Activated CD4-positive, alpha-beta T cell treated with anti-CD3 and anti-CD28 coated beads for 1 hour (primary cell): ENCODE data around the gene KRTAP5-5.
"Not testable (repeated sequence)": the region's sequence is repeated elsewhere in the genome, so short reads cannot be mapped to it uniquely, and the experiment has no call there.

Experiments
- DNase-seq: peaks from one replicate; pipeline ENCODE4 v3.0.0-alpha.2; 2020

Gene KRTAP5-5

DNA sequence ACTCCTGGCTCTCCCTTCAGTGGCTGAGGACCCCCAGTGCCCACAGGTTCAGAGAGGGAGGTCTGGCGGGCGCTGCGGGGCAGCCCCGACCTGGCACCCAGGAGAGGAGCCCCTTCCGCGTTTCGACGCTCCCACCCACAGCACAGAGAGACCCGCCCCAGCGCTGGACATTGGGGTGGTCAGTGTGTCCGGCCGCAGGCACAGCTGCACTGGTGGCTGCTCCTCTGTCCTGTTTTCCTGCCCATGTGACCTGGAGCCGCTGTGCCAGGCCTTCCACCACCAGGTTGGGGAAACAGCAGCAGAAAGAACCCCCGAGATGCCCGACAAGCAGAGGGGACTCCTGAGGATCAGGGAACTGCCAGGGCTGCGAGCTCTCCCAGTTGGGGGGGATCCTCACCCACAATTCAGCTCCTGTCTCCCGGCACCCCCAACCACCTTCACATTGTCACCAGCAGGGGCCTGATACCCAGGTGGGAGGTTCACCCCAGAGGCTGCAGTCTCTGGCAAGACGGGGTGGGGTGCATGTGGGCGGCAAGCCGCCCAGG, 13.6 kb downstream of the KRTAP5-5 start:
- DNase-seq = no peak

- DNase-seq = no peak
Measured at GRCh38 chr11:1644601-1645356, 15.2 kb downstream of the KRTAP5-5 start.

GRCh38 chr11:1645357-1645821, 15.8 kb downstream of the KRTAP5-5 start:
- no peak for DNase-seq

DNA sequence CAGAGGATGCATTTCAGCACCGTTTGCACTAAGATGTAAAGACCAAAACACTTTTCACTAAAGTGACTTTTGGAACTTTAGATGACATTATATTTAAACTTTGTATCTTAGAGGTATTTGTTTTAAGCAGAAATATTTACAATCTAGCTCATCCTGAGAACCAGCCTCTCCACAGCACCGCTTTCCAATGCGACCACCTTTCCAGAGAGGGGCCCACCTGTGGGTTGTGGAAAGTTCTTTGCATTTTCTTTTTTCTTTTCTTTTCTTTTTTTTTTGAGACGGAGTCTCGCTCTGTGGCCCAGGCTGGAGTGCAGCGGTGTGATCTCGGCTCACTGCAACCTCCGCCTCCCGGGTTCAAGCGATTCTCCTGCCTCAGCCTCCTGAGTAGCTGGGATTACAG, 17.0 kb downstream of the KRTAP5-5 start:
- not testable (repeated sequence) for DNase-seq

DNA sequence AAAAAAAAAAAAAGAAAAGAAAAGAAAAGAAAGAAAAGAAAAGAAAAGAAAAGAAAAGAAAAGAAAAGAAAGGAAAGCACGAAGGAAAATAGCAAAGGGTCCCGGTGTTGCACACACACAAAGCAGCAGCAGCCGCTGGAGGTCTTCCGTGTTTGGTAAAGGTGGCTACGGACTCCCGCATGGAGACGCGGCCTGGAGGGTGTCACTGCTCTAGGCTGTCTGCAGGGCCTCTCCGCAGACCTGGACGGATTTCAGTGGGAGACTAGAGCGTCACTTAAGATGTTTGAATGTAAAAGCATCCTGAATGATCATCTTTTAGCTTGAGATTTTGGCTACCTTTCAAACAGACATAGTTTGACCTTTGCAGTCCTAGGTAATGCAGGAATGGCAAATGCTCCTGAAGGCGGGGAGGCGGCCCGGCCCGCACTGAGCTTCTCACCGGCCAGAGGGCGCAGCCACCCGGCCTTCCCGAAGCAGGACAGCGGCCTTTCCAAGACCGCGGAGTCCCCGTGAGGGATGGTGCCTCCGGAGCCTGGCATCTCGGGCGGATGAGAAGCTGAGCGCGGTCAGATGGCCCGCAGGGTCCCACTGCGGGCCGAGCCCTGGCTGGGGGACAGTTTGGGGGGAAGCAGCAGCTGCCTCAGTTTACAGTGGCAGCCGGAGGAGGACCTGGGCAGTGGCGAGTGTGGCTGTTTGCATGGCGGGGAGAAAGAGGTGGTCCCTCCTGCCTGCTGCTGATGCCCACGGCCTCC, 18.5 kb downstream of the KRTAP5-5 start:
- DNase-seq = no peak

GRCh38 chr11:1648653-1649420, 19.3 kb downstream of the KRTAP5-5 start:
- no peak for DNase-seq

DNA sequence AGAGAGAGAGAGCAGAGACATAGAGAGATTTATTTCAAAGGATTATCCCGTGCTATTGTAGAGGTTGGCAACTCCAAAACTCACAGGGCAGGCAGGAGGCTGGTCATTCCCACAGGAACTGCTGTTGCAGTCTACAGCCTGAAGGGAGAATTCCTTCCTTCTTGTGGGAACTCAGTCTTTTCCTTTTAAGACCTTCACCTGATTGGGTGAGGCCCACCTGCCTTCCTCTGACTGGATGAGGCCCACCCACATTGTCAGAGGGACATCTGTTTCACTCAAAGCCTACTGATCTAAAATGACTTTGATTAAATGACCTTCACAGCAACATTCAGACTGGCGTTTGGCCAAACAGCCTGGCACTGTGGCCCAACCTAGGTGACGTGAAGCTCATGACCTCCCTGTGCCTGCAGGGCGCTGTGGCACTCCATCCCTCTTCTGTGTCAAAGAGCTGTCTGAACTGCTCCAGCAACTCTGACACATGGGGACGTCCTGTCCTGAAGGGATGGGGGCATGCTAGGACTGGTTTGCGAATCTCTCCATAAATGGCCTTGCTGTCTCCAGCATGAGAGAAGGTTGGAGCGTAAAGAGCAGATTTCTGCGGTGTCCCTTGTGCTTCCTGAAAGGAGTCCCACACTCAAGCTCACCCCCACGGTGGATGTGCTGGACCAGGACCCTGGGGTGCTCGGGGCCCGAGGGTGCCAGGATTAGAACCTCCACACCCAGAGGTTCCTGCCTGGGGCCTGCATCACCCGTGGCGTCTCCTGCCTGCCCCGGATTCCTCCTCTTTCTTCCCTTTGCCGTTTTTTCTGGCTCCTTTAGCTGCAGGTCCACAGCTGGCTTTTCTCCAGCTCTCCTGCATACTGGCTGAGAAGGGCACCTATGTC, 20.7 kb downstream of the KRTAP5-5 start:
- no peak for DNase-seq

- no peak for DNase-seq
Measured at GRCh38 chr11:1650918-1651262, 21.3 kb downstream of the KRTAP5-5 start.

DNA sequence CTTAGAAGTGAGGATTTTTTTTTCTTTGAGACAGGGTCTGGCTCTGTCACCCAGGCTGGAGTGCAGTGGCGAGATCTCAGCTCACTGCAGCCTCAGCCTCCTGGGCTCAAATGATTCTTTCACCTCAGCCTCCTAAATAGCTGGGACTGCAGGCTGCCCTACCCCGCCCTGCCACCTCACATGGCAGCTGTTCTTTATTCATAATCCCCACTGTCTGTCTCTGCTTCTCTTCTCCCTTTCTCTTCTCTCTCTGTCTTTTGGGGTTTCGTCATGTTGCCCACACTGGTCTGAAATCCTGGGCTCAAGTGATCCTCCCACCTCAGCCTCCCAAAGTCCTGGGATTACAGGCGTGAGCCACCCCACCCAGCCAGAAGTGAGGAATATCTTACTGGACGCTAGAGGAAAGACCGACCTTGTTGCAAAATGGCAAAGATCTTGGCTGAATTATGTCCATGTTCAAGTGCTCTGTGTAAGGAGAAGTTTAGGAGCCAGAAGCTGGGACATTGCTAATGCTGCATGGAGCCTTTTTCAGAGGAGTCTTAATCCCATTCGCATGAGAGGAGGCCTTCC, 21.9 kb downstream of the KRTAP5-5 start:
- no peak for DNase-seq

DNA sequence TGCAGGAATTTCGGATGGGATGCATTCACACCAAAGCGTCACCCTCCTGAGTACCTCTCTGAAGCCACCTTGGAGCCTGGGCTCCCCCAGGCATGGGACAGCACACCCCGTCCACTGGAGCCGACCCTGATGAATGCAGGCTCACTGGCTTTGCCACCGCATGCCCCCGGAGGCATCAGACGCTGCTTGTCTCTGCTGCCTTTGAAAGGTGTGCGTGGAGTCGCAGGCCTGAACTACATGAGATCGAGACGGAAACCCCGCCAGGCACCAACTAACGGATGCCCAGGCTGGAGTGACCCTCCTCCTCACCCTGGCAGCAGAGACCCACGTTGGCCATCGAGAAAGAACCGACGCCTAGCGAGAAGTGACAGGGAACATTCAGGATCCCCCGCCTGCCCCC, 22.5 kb downstream of the KRTAP5-5 start:
- no peak for DNase-seq

- no peak for DNase-seq
Measured at GRCh38 chr11:1652442-1652770, 22.8 kb downstream of the KRTAP5-5 start.

DNA sequence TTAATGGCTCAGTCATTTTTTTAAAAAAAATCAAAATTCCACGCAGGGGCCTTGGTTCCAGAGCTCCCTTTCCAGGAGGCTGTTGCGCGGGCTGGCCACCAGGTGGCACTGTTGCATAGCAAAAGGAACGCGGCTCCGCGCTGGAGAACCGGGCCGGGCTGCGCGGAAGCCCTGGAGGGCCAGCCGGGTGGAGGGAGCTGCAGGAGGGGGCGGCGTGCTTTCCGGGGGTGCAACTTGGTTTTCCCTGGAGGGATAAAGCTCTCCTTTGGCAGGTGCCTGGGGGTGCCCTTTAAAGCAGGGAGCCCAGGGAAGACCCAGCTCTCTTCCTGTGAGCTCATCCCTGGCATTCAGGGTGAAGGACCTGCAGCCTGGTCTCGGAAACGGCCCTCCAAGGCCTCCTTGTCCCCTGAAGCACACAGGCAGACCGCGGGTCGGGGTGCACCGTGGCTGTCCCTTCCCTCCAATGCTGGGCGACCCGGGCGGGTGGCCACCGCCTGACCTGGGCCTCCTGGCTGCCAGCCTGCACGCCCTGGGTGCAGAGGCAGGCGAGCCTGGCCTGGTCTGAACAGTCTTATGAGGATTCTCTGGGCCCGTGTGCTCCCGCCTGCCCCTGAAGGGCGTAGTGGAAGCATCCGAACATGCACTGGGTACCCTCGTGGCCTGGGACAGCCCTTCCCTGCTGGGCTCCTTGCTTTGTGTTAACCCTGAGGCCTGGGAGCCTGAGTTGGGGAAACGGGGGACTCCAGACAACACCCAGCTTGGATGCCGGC, 23.4 kb downstream of the KRTAP5-5 start:
- peak; percentile 68 for DNase-seq

GRCh38 chr11:1653541-1654387, 24.2 kb downstream of the KRTAP5-5 start:
- DNase-seq = no peak

DNA sequence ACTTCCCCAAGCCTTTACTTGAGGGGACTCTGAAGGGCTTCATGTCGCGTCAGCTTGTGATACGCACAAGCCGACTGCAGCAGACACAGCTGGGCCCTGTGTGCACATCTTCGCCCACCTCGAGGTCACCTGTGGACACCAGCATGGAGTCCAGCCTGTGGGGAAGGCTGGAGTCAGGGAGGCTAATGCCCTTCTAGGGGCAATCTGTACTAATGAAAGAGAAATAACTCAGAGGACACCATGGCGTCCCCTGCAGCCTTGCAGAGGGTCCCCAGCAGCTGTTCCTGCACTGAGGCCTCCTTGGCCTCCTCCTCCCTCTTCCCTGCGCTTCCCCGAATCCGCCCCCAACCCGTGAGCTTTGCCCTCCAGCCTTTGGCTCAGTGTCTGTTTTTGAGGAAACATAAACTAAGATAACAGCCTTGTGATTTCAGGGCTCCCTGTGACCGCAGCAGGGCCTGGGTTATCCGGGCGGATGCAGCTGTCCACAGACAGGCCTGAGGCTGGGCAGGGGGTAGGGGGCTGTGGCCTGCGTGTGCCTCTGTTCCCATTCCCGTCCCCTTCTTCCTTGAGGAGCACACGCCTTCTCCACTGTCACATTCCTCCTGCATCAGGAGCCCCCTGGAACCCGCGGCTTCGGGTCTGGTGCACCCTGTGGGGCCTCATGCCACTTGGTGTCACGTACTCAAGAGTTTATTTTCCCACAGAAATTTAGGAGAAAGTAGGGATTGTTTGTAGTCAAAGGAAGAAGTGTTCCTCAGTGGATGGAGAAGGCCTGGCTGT, 25.0 kb downstream of the KRTAP5-5 start:
- DNase-seq = no peak

DNA sequence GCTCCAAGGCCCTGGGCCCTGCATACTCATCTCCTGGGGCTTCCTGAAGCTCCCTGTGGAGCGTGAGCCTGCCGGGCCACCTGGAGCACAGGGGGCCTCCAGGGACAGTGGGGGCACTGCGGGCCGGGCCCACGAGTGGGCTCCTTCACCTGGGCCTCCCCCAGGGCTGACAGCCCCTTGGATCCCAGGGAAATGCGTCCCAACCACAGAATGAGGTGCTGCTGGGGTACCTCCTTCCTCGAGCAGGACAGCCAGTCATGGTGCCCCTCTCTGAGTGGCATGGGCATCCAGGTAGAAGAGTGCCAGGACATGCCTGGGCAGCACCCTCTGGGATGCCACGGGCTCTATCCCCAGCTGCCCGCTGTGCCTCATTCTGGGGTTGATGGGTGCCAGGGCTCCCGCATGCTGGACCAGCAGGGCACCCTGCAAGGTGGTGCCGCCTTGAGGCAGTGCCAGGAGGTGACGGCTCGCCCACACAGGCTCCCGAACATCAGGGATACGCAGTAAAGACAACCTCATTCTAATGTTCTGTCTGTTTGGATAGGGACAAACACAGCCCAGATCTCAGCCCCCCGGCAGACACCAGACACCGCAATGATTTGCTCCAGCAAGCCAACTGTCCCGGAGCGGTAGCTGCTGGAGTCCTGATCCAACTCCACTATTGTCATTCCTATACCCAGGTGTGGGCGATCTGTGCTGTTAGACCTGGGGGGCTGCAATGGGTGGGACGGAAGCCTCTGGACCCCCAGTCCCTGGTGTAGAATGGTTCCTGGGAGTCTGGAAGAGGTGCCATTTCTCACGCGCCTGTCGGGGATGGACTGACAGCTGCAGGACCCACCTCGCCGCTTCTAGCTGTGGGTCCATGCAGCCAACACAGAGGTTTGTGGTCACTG, 25.8 kb downstream of the KRTAP5-5 start:
- DNase-seq = no peak

- DNase-seq = no peak
Measured at GRCh38 chr11:1656061-1656441, 26.5 kb downstream of the KRTAP5-5 start.

DNA sequence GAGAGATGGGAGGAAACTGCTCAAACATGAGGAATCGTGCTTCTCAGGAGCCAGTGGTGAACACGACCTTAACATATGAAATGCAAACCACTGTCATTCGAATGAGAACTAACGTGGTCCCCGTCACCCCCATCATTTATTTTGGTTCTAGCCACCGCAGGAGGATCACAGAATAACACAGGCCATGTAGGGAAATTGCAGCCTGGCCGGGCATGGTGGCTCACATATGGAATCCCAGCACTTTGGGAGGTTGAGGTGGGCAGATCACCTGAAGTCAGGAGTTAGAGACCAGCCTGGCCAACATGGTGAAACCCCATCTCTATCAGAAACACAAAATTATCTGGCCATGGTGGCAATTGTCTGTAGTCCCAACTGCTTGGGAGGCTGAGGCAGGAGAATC, 27.1 kb downstream of the KRTAP5-5 start:
- DNase-seq = no peak

DNA sequence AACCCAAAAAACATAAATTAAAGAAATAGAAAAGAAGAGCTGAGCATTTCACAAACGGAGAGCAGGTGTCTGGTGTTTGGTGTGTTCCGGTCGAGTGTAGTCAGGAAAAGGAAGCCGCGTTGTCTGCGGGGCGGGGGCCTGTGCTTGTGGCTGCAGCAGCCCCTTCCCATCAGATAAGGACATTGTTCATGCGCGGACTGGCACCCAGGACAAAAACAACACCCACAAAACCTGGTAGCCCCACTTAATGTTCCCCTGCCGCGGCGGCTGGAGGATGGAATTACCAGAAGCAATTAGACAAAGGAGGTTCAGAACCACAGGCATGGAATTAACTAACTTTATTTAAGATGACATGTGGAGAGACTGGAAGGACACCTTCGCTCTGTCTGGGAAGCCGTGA, 29.9 kb downstream of the KRTAP5-5 start:
- DNase-seq = no peak
